H9 (cell line): ENCODE results near the gene CD7. TPM values are rescaled to one million over a fixed set of nuclear protein-coding genes. Genes with fewer than 3 reads are reported as not detected.

Experiments
- DNase-seq: peaks from one replicate; pipeline ENCODE4 v3.0.0-alpha.2; 2017
- H2AFZ ChIP-seq: one replicate; pipeline ENCODE4 v1.6.1; 2013; ENCODE audit warnings: mild to moderate bottlenecking, low read length, control low read depth, moderate library complexity
- H2AK5ac ChIP-seq: 2 replicates; pipeline ENCODE4 v1.6.1; 2013; ENCODE audit warnings: low read length, control low read depth, mixed read lengths; ENCODE audit not compliant: insufficient read length
- H2BK120ac ChIP-seq: one replicate; pipeline ENCODE4 v1.6.1; 2013; ENCODE audit warnings: low read depth, mild to moderate bottlenecking, low read length, control low read depth, inconsistent platforms; ENCODE audit not compliant: poor library complexity, severe bottlenecking
- H2BK12ac ChIP-seq: 2 replicates; pipeline ENCODE4 v1.6.1; 2013; ENCODE audit warnings: low read length, control low read depth, mixed read lengths, low read depth; ENCODE audit not compliant: insufficient read length
- H2BK15ac ChIP-seq: 2 replicates; pipeline ENCODE4 v1.6.1; 2013; ENCODE audit warnings: low read depth, low read length, control low read depth
- H2BK20ac ChIP-seq: one replicate; pipeline ENCODE4 v1.6.1; 2013; ENCODE audit warnings: low read depth, mild to moderate bottlenecking, low read length, control low read depth, inconsistent platforms; ENCODE audit not compliant: poor library complexity, severe bottlenecking
- H2BK5ac ChIP-seq: 2 replicates; pipeline ENCODE4 v1.6.1; 2013; ENCODE audit warnings: low read length, control low read depth, mixed read lengths; ENCODE audit not compliant: insufficient read length
- H3K14ac ChIP-seq: 2 replicates; pipeline ENCODE4 v1.6.1; 2013; ENCODE audit warnings: low read length, control low read depth; ENCODE audit not compliant: insufficient read depth
- H3K18ac ChIP-seq: 2 replicates; pipeline ENCODE4 v1.6.1; 2013; ENCODE audit warnings: low read depth, mild to moderate bottlenecking, mixed read lengths, low read length, control low read depth; ENCODE audit not compliant: insufficient read length
- H3K23ac ChIP-seq: 2 replicates; pipeline ENCODE4 v1.6.1; 2013; ENCODE audit warnings: low read length, control low read depth, mixed read lengths, low read depth; ENCODE audit not compliant: insufficient read length
- H3K23me2 ChIP-seq: 2 replicates; pipeline ENCODE4 v1.6.1; 2013; ENCODE audit warnings: low read depth, mild to moderate bottlenecking, mixed read lengths, low read length, control low read depth; ENCODE audit not compliant: insufficient read length, poor library complexity, severe bottlenecking
- H3K27ac ChIP-seq: 2 replicates; pipeline ENCODE4 v1.5.1; 2013; ENCODE audit warnings: low read length, control low read depth, mixed read lengths, low read depth; ENCODE audit not compliant: insufficient read length
- H3K27me3 ChIP-seq: 2 replicates; pipeline ENCODE4 v1.6.1; 2013; ENCODE audit warnings: low read length, control low read depth, inconsistent platforms; ENCODE audit not compliant: insufficient read depth
- H3K4ac ChIP-seq: 2 replicates; pipeline ENCODE4 v1.6.1; 2013; ENCODE audit warnings: low read depth, mild to moderate bottlenecking, control low read depth, inconsistent platforms, low read length, moderate library complexity
- H3K4me1 ChIP-seq: 2 replicates; pipeline ENCODE4 v1.6.1; 2013; ENCODE audit warnings: low read length, control low read depth, inconsistent platforms; ENCODE audit not compliant: insufficient read depth
- H3K4me2 ChIP-seq: 2 replicates; pipeline ENCODE4 v1.6.1; 2013; ENCODE audit warnings: low read length, control low read depth, mixed read lengths; ENCODE audit not compliant: insufficient read length, insufficient read depth
- H3K56ac ChIP-seq: 2 replicates; pipeline ENCODE4 v1.6.1; 2013; ENCODE audit warnings: low read depth, mild to moderate bottlenecking, mixed read lengths, low read length, control low read depth; ENCODE audit not compliant: insufficient read length
- H3K79me1 ChIP-seq: 2 replicates; pipeline ENCODE4 v1.6.1; 2013; ENCODE audit warnings: low read depth, mild to moderate bottlenecking, moderate library complexity, low read length, control low read depth, inconsistent platforms; ENCODE audit not compliant: insufficient read depth, poor library complexity, severe bottlenecking
- H3K79me2 ChIP-seq: 2 replicates; pipeline ENCODE4 v1.6.1; 2013; ENCODE audit warnings: low read length, control low read depth, inconsistent platforms; ENCODE audit not compliant: insufficient read depth
- H3K9ac ChIP-seq: 2 replicates; pipeline ENCODE4 v1.6.1; 2013; ENCODE audit warnings: low read length, control low read depth, mixed read lengths; ENCODE audit not compliant: insufficient read length; ENCODE audit errors: extremely low read depth
- H3K9me3 ChIP-seq: one replicate; pipeline ENCODE4 v1.6.1; 2013; ENCODE audit warnings: low read depth, low read length, inconsistent platforms; ENCODE audit not compliant: control insufficient read depth
- H3T11ph ChIP-seq: one replicate; pipeline ENCODE4 v1.6.1; 2013; ENCODE audit warnings: mild to moderate bottlenecking, low read length, control low read depth, inconsistent platforms
- H4K20me1 ChIP-seq: one replicate; pipeline ENCODE4 v1.6.1; 2013; ENCODE audit not compliant: control insufficient read depth, insufficient read length, insufficient read depth
- H4K5ac ChIP-seq: 2 replicates; pipeline ENCODE4 v1.6.1; 2013; ENCODE audit warnings: low read depth, mild to moderate bottlenecking, mixed read lengths, low read length, control low read depth; ENCODE audit not compliant: insufficient read length
- H4K8ac ChIP-seq: replicated peaks from 2 replicates; pipeline ENCODE4 v1.6.1; 2013; ENCODE audit warnings: low read length, control low read depth, mixed read lengths, low read depth; ENCODE audit not compliant: insufficient read length
- H4K91ac ChIP-seq: 2 replicates; pipeline ENCODE4 v1.6.1; 2013; ENCODE audit warnings: low read depth, mild to moderate bottlenecking, moderate library complexity, mixed read lengths, low read length, control low read depth; ENCODE audit not compliant: insufficient read length
- H3K27ac Mint-ChIP-seq, 3 experiments: 2 replicates in 2 of 3; 3 replicates in 1 of 3; pipeline ENCODE4 v1.8.0; 2020 to 2021; ENCODE audit warnings: mixed read lengths in 3 of 3, mild to moderate bottlenecking in 1 of 3, moderate library complexity in 1 of 3
- H3K27me3 Mint-ChIP-seq: 2 replicates; pipeline ENCODE4 v1.8.0; 2021; ENCODE audit warnings: low read depth, mild to moderate bottlenecking, moderate library complexity, mixed read lengths
- H3K36me3 Mint-ChIP-seq, 3 experiments: 2 replicates in 2 of 3; 3 replicates in 1 of 3; pipeline ENCODE4 v1.8.0; 2020 to 2021; ENCODE audit warnings: low read depth in 3 of 3, mixed read lengths in 3 of 3; ENCODE audit not compliant: insufficient read depth in 1 of 3
- H3K4me1 Mint-ChIP-seq, 2 experiments: 2 replicates each; pipeline ENCODE4 v1.8.0; 2020; ENCODE audit warnings: mixed read lengths in 2 of 2
- H3K4me3 Mint-ChIP-seq, 2 experiments: 2 replicates in 1 of 2; 3 replicates in 1 of 2; pipeline ENCODE4 v1.8.0; 2020 to 2021; ENCODE audit warnings: mild to moderate bottlenecking in 2 of 2, mixed read lengths in 2 of 2, moderate library complexity in 1 of 2
- H3K9me3 Mint-ChIP-seq, 2 experiments: 2 replicates in 1 of 2; 3 replicates in 1 of 2; pipeline ENCODE4 v1.8.0; 2020; ENCODE audit warnings: mild to moderate bottlenecking in 2 of 2, mixed read lengths in 2 of 2, moderate library complexity in 1 of 2
- WGBS: extraction: QIAGEN DNeasy Blood & Tissue Kit; methylation state at CpG from one replicate; pipeline ENCODE4 v1.1.7; 2013; ENCODE audit warnings: missing lambda C conversion rate, low lambda C conversion rate, mixed read lengths; ENCODE audit not compliant: insufficient read length; ENCODE audit errors: extremely low coverage; 5-methylcytosine and 5-hydroxymethylcytosine counted together
- total RNA-seq: library from RNA; stranded (reverse); gene quantifications from 2 replicates; pipeline ENCODE4 v1.2.1, GENCODE V29; 2021
- TF ChIP-seq, protein P1 (sequence below): fragments of 200-600 bp; sonication (generic); conservative IDR thresholded peaks from 3 replicates; pipeline ENCODE4 v1.8.0; 2021; ENCODE audit warnings: antibody characterized with exemption, mild to moderate bottlenecking

Gene CD7
- total RNA-seq, 1 experiment from 2014 or later = 0.35 TPM

DNA sequence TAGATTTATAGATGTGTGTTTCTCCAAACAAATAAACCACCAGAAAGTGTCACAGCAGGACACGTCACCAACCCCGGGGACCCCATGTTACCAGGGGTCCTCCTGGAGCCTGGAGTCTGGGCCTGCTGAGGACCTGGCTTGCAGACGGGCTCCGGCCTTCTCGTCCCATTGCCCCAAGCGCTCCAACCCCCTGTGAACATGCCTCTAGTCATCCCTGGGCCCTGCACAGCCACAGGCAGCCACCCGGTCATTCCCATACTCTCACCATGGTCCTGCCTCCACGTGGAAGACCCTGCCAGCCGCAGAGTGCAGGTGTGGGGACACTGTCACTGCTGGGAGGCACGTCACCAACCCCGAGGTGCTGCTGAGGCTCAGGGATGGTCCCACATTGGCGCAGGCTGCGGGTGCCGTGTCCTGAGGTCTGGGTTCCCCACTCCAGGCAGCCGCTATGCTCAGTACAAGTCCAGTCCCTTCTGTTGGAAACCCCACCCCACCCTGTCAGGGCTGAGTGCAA, 11.6 kb upstream of the CD7 start:
- Histone ChIP-seq H3K27me3 (peaks cover 7% of the 10 kb centered on the region; the same call in 1 of the 2 replicates), H3K4me1 (peaks cover 5% of the 10 kb centered on the region; the same call in 1 of the 2 replicates)

More for the DNA sequence above, 11.6 kb upstream of the CD7 start:
- Histone ChIP-seq H3K79me1 (no peaks in the 10 kb centered on the region), H3K56ac (no peak overlapping the region), H4K20me1 (no peaks in the 10 kb centered on the region), H3K9ac (no peak overlapping the region), H4K5ac (no peak overlapping the region), H2AK5ac (no peak overlapping the region), H4K91ac (no peak overlapping the region), H3K4me2 (no peak overlapping the region), H3T11ph (no peak overlapping the region), H3K4ac (no peak overlapping the region), H2BK12ac (no peak overlapping the region), H3K79me2 (no peaks in the 10 kb centered on the region), H3K18ac (no peak overlapping the region), H3K23ac (no peak overlapping the region), H2BK20ac (no peak overlapping the region), H4K8ac (no peak overlapping the region), H2BK15ac (no peak overlapping the region), H3K14ac (no peak overlapping the region), H3K23me2 (no peaks in the 10 kb centered on the region), H2BK5ac (no peak overlapping the region), H2AFZ (no peak overlapping the region), H3K27ac (no peak overlapping the region), H3K9me3 (no peaks in the 10 kb centered on the region), H2BK120ac (no peak overlapping the region)
- peaks cover 16 to 34% of the 10 kb centered on the region in 2 experiments for H3K4me1 Mint-ChIP-seq
- H3K36me3 Mint-ChIP-seq = no peaks in the 10 kb centered on the region
- peaks cover 64% of the 10 kb centered on the region for H3K27me3 Mint-ChIP-seq
- H3K9me3 Mint-ChIP-seq = no peaks in the 10 kb centered on the region
- no peak for DNase-seq
- no peak overlapping the region for H3K27ac Mint-ChIP-seq
- TF ChIP-seq, protein P1, sequence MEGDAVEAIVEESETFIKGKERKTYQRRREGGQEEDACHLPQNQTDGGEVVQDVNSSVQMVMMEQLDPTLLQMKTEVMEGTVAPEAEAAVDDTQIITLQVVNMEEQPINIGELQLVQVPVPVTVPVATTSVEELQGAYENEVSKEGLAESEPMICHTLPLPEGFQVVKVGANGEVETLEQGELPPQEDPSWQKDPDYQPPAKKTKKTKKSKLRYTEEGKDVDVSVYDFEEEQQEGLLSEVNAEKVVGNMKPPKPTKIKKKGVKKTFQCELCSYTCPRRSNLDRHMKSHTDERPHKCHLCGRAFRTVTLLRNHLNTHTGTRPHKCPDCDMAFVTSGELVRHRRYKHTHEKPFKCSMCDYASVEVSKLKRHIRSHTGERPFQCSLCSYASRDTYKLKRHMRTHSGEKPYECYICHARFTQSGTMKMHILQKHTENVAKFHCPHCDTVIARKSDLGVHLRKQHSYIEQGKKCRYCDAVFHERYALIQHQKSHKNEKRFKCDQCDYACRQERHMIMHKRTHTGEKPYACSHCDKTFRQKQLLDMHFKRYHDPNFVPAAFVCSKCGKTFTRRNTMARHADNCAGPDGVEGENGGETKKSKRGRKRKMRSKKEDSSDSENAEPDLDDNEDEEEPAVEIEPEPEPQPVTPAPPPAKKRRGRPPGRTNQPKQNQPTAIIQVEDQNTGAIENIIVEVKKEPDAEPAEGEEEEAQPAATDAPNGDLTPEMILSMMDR = no peak
- H3K4me3 Mint-ChIP-seq = no peak overlapping the region
- WGBS = no CpG with 5 or more reads among the region's 15 CpGs
